Adrenal gland (tissue), 5 donors: ENCODE results near the gene INO80D.
"Not testable (repeated sequence)": the region's sequence is repeated elsewhere in the genome, so short reads cannot be mapped to it uniquely, and the experiment has no call there.

Source experiments
- POLR2A ChIP-seq, 2 donors: fragments of 450-650 bp; IDR thresholded peaks; one replicate each; pipeline ENCODE4 v1.6.1; 2017; ENCODE audit warnings: antibody characterized with exemption in 2 of 2, mild to moderate bottlenecking in 2 of 2, moderate library complexity in 1 of 2
- TF ChIP-seq, protein P1 (sequence below), 6 experiments: fragments of 450-650 bp in 4 of 6; fragments of 200-600 bp in 2 of 6; sonication (generic) in 1 of 6; IDR thresholded peaks; 1 replicate in 5 of 6; 2 replicates in 1 of 6; pipeline versions ENCODE4 v1.5.1 to v1.8.0; 2016 to 2021; ENCODE audit warnings: antibody characterized with exemption in 6 of 6, mild to moderate bottlenecking in 2 of 6, moderate library complexity in 1 of 6
- donor health status: DM: no; HTN: no; CAD: no.

DNA sequence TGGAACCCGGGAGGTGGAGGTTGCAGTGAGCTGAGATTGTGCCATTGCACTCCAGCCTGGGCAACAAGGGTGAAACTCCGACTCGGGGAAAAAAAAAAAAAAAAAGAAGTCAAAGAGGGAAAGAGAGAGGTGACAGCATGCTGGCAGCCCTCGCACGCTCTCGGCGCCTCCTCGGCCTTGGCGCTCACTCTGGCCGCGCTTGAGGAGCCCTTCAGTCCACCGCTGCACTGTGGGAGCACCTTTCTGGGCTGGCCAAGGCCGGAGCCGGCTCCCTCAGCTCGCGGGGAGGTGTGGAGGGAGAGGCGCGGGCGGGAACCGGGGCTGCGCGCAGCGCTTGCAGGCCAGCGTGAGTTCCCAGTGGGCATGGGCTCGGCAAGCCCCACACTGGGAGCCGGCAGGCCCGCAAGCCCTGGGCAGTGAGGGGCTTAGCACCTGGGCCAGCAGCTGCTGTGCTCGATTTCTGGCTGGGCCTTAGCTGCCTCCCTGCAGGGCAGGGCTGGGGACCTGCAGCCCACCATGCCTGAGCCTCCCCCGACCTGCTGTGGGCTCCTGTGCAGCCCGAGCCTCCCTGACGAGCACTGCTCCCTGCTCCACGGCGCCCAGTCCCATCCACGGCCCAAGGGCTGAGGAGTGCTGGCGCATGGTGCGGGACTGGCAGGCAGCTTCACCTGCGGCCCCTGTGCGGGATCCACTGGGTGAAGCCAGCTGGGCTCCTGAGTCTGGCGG, 108.9 kb downstream of the INO80D start:
- TF ChIP-seq, protein P1, sequence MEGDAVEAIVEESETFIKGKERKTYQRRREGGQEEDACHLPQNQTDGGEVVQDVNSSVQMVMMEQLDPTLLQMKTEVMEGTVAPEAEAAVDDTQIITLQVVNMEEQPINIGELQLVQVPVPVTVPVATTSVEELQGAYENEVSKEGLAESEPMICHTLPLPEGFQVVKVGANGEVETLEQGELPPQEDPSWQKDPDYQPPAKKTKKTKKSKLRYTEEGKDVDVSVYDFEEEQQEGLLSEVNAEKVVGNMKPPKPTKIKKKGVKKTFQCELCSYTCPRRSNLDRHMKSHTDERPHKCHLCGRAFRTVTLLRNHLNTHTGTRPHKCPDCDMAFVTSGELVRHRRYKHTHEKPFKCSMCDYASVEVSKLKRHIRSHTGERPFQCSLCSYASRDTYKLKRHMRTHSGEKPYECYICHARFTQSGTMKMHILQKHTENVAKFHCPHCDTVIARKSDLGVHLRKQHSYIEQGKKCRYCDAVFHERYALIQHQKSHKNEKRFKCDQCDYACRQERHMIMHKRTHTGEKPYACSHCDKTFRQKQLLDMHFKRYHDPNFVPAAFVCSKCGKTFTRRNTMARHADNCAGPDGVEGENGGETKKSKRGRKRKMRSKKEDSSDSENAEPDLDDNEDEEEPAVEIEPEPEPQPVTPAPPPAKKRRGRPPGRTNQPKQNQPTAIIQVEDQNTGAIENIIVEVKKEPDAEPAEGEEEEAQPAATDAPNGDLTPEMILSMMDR (IDR thresholded peaks at IDR 0.05): not testable (repeated sequence)
- TF ChIP-seq POLR2A (IDR thresholded peaks at IDR 0.05): not testable (repeated sequence)
